B cell (primary cell): ENCODE measurements around the gene LDHAL6A.

Experiments
- CTCF ChIP-seq: fragments of 200-600 bp; IDR thresholded peaks from one replicate; pipeline ENCODE4 v1.8.0; 2022; ENCODE audit warnings: antibody characterized with exemption, mild to moderate bottlenecking
- EZH2 ChIP-seq: IDR thresholded peaks from 2 replicates; pipeline ENCODE4 v1.6.1; 2012; ENCODE audit warnings: borderline replicate concordance, low read depth, mild to moderate bottlenecking, moderate library complexity, low read length; ENCODE audit not compliant: insufficient read depth, poor library complexity, severe bottlenecking

- no peak for TF ChIP-seq CTCF
- no peak for TF ChIP-seq EZH2
Observed at GRCh38 chr11:18472587-18472986, 16.9 kb downstream of the LDHAL6A start.
